Measurements from ENCODE around the gene UBE2J2.

Gene UBE2J2

GRCh38 chr1:1206966-1207531 lies 66.6 kb downstream of the UBE2J2 start:
- no peak for DNase-seq

GRCh38 chr1:1206376-1206965 lies 67.2 kb downstream of the UBE2J2 start, which contains the start of gene TNFRSF18:
Gene TNFRSF18, minus strand, starts transcription at chr1:1206592. Its CDS starts 21 bp downstream, at chr1:1206571.
- DNase-seq, result no peak

GRCh38 chr1:1205769-1206375 lies 67.8 kb downstream of the UBE2J2 start:
- DNase-seq, result no peak

GRCh38 chr1:1204998-1205768 lies 68.5 kb downstream of the UBE2J2 start:
- no peak for DNase-seq

- DNase-seq, result no peak
Observed at GRCh38 chr1:1204425-1204920, 69.2 kb downstream of the UBE2J2 start.

Measured in cortex of kidney (tissue), 1 donor.